K562 treated with DMSO at 1 percent for 12 hours (cell line): ENCODE data around the gene SHMT1. TPM values are rescaled to one million over a fixed set of nuclear protein-coding genes. Genes with fewer than 3 reads are reported as not detected.

Experiments
- total RNA-seq: library from RNA; unstranded; fragments of 300-600 nt; gene quantifications from 2 replicates; pipeline ENCODE4 v1.2.3, GENCODE V29; 2022; ENCODE audit not compliant: insufficient read depth

Gene SHMT1
- total RNA-seq, result 34.7 and 47.5 TPM in 2 replicates

DNA sequence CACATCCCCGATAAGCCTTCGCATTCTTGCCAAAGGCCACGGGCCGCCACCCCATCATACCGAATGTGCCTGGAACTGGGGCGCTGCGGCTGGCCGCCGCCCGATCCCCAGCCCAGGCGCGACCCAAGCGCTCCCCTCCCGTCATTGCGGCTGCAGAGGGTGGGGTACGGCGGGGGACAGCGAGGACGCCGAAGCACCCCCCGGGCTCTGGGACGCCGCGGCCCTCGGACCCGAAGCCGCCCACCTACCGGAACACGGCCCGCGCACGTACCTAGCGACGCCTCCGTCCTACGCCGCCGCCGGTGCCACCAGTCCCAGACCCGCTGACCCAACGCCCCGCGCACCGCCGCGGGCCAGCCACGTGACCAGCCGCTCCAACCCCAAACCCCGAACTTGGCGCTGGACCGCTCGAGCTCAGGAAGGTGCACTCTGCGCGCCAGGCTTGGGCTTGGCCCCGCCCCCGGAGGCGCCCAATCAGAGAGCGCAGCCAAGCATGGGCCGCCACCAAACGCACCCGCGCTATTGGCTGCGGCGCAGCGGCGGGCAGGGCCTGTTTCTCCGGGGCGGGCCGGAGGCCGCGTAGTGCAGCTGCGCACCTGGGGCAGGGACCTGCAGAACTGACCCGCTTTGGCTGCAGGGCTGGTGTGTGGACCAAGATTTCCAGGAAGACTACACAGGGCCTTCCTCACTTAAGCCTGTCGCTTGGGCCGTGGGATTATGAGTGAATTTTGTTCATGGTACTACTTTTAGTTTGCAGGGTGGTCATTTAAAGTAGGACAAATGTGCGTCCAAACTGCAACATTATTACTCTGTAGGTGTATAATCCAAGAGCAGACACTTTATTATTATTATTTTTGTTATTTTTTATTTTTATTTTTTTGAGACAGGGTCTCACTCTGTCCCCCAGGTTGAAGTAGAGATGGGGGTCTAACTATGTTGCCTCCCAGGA lies at the start of gene SHMT1:
SHMT1 (minus strand) TSS at position 450 of the 949 bp plus-strand sequence. CDS start 7,569 bp downstream, outside the sequence.

GRCh38 chr17:18377437-18378204 lies 14.3 kb upstream of the SHMT1 start, which contains the start of gene EVPLL:
Gene EVPLL, plus strand, starts transcription at chr17:18377778. Its CDS starts 3,160 bp downstream, at chr17:18380938.

DNA sequence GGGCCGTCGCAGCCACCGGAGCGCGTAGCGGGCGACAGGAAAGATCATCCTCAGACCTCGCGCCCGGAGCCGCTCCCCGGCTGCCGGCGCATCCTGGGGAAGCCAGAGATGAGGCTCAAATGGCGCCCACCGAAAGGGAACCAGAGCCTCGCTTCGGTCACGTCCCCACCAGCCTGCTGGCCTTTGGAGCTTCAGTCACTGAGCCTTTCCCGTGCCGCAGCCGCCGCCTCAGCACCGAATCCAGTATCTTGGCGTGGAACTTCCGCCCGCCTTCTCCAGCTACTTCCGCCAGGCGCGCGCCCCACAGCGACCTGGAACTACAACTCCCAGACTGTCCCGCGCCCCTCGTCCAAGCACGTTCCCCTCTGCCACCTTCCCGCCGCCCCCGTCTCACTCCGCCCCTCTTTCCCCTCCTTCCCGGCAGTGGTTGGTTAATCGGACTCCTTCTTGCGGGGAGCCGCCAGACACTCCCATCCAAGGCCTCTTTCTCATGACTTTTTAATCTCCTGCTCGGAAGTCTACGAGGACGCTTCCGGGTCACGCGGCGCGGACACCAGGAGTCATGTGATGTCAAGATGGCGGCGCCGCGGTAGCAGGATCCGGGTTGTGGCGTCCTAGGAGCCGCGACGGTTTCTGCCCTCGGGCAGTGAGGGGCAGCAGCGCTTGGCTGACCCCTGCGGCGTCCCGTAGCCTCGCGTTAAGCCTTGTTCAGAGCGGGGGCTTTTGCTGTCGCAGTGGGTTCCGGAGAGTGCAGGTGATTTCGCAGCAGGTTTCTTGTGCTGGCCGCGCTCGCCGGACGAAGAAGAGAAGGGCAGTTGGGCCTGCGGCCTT lies 48.4 kb downstream of the SHMT1 start, which contains the start of the genes SMCR8 and TOP3A:
SMCR8 (plus strand) TSS at position 563 of the 831 bp plus-strand sequence. CDS start 497 bp downstream, outside the sequence.
TOP3A (minus strand) TSS at position 264 of the 831 bp plus-strand sequence; CDS start at position 48, 216 bp downstream.

Other genes with a start within 250 kb of the SHMT1 start
- 34.7 and 60.3 TPM in 2 replicates for gene ALKBH5, start 179.7 kb downstream of the SHMT1 start, total RNA-seq
- gene LLGL1, start 137.9 kb downstream of the SHMT1 start, total RNA-seq, result 13.5 and 22.7 TPM in 2 replicates
- 117 and 120 TPM in 2 replicates for gene FLII, start 104.8 kb downstream of the SHMT1 start, total RNA-seq
- gene MIEF2, start 102.9 kb downstream of the SHMT1 start, total RNA-seq, result 9.7 and 10.3 TPM in 2 replicates
- gene TOP3A, start 48.6 kb downstream of the SHMT1 start, total RNA-seq, result 11.3 and 40.6 TPM in 2 replicates
- 3.0 and 14.5 TPM in 2 replicates for gene SMCR8, start 48.3 kb downstream of the SHMT1 start, total RNA-seq
- gene EVPLL, start 14.2 kb upstream of the SHMT1 start, total RNA-seq, result not detected in 2 replicates
- gene LGALS9C, start 113.2 kb upstream of the SHMT1 start, total RNA-seq, result not detected in 2 replicates